Measurements from ENCODE around the gene ADARB1. TPM values are rescaled to one million over a fixed set of nuclear protein-coding genes. Genes with fewer than 3 reads are reported as not detected.

The ADARB1 gene
- total and polyA plus RNA-seq, 2 donors (not counting 1 experiment from before 2014, with no cell fraction given), result 17.1 to 33.3 TPM

GRCh38 chr21:45094412-45094811 lies 20.0 kb downstream of the ADARB1 start:
- Histone ChIP-seq H4K20me1 (ENCODE audit: control insufficient read depth, insufficient read depth, low read length, poor library complexity, severe bottlenecking) (peaks cover 45% of the 10 kb centered on the region), H2AFZ (ENCODE audit: insufficient read depth, low read depth, low read length, poor library complexity, severe bottlenecking) (no peak overlapping the region), H3K4me3 (ENCODE audit: control extremely low read depth in 1 of 5, extremely low read depth in 1 of 5, insufficient read depth in 1 of 5, low read depth in 2 of 5, low read length in 4 of 5) (no peak overlapping the region), H3K27ac (ENCODE audit: low read length in 2 of 2) (no peak overlapping the region), H3K79me2 (ENCODE audit: control insufficient read depth, insufficient read depth, low read length) (peaks cover 99% of the 10 kb centered on the region), H3K9ac (ENCODE audit: low read length) (no peak overlapping the region), H3K36me3 (replicated peaks in 1 of 2; ENCODE audit: control extremely low read depth in 1 of 2, control insufficient read depth in 1 of 2, extremely low read depth in 1 of 2, insufficient read depth in 2 of 2, low read length in 1 of 2) (no peaks in the 10 kb centered on the region), H3K9me3 (ENCODE audit: control extremely low read depth in 1 of 3, control insufficient read depth in 2 of 3, insufficient read depth in 1 of 3, low read length in 2 of 3) (no peaks in the 10 kb centered on the region), H3K27me3 (replicated peaks in 1 of 4; ENCODE audit: control extremely low read depth in 1 of 4, control insufficient read depth in 3 of 4, insufficient read depth in 4 of 4, low read length in 3 of 4) (no peaks in the 10 kb centered on the region), H3K4me1 (ENCODE audit: control insufficient read depth in 2 of 2, insufficient read depth in 2 of 2, low read length in 2 of 2) (peaks cover 77 to 83% of the 10 kb centered on the region in 2 donors), H3K4me2 (replicated peaks; ENCODE audit: low read depth, low read length, poor library complexity, severe bottlenecking) (peak overlapping the region; percentile 41)
- H3K4me3 Mint-ChIP-seq, result peak overlapping the region; percentile 10
- no peak overlapping the region for H3K27ac Mint-ChIP-seq
- no peak for DNase-seq
- TF ChIP-seq EZH2 (IDR thresholded peaks at IDR 0.05; ENCODE audit: borderline replicate concordance, insufficient read depth, low read depth, low read length, poor library complexity, severe bottlenecking), result no peak
- no peak for TF ChIP-seq CTCF (IDR thresholded peaks at IDR 0.05)
- 62% methylated on average over 6 of the region's 7 CpGs for WGBS (ENCODE audit: insufficient coverage)
- no peaks in the 10 kb centered on the region for H3K9me3 Mint-ChIP-seq (ENCODE audit: insufficient read depth)
- ChIA-PET POLR2A (no interaction called here), CTCF (interaction anchor here (0.7 kb wide), 1 partner anchor 1157 kb away, joined by 3 read pairs; no protein-coding TSS in a partner anchor)
- H3K27me3 Mint-ChIP-seq, result no peaks in the 10 kb centered on the region
- ATAC-seq (ENCODE audit: low read depth), result no peak
- peaks cover 86% of the 10 kb centered on the region for H3K4me1 Mint-ChIP-seq
- intact Hi-C loops (cut with micrococcal nuclease), result no loop called here

GRCh38 chr21:45095505-45095904 lies 21.1 kb downstream of the ADARB1 start:
- H3K4me2 ChIP-seq (replicated peaks; ENCODE audit: low read depth, low read length, poor library complexity, severe bottlenecking), result peak overlapping the region; percentile 51
- H3K4me1 Mint-ChIP-seq, result peaks cover 82% of the 10 kb centered on the region
- CTCF ChIA-PET, result interaction anchor here (0.8 to 8.6 kb wide), 2 partner anchors 33 to 43 kb away, joined by 3 to 235 read pairs; no protein-coding TSS in a partner anchor
- no peak overlapping the region for H3K9ac ChIP-seq (ENCODE audit: low read length)
- ATAC-seq (ENCODE audit: low read depth) (no peak), DNase-seq (no peak)
- H3K4me3 ChIP-seq (ENCODE audit: control extremely low read depth in 1 of 5, extremely low read depth in 1 of 5, insufficient read depth in 1 of 5, low read depth in 2 of 5, low read length in 4 of 5), result no peak overlapping the region
- intact Hi-C loops (cut with micrococcal nuclease), result no loop called here
- H4K20me1 ChIP-seq (ENCODE audit: control insufficient read depth, insufficient read depth, low read length, poor library complexity, severe bottlenecking), result peaks cover 45% of the 10 kb centered on the region
- H3K27me3 Mint-ChIP-seq, result no peaks in the 10 kb centered on the region
- H3K4me1 ChIP-seq (ENCODE audit: control insufficient read depth in 2 of 2, insufficient read depth in 2 of 2, low read length in 2 of 2), result peaks cover 80 to 83% of the 10 kb centered on the region in 2 donors
- WGBS (ENCODE audit: insufficient coverage), result 91% methylated on average over 11 of the region's 11 CpGs
- no peak overlapping the region for H3K4me3 Mint-ChIP-seq
- no peaks in the 10 kb centered on the region for H3K36me3 ChIP-seq (replicated peaks in 1 of 2; ENCODE audit: control extremely low read depth in 1 of 2, control insufficient read depth in 1 of 2, extremely low read depth in 1 of 2, insufficient read depth in 2 of 2, low read length in 1 of 2)
- H3K27me3 ChIP-seq (replicated peaks in 1 of 4; ENCODE audit: control extremely low read depth in 1 of 4, control insufficient read depth in 3 of 4, insufficient read depth in 4 of 4, low read length in 3 of 4), result no peaks in the 10 kb centered on the region
- peaks cover 99% of the 10 kb centered on the region for H3K79me2 ChIP-seq (ENCODE audit: control insufficient read depth, insufficient read depth, low read length)
- no peaks in the 10 kb centered on the region for H3K9me3 Mint-ChIP-seq (ENCODE audit: insufficient read depth)
- no peak overlapping the region for H3K27ac ChIP-seq (ENCODE audit: low read length in 2 of 2)
- no peak overlapping the region for H3K27ac Mint-ChIP-seq
- no peak overlapping the region for H2AFZ ChIP-seq (ENCODE audit: insufficient read depth, low read depth, low read length, poor library complexity, severe bottlenecking)
- POLR2A ChIA-PET, result no interaction called here
- no peak for TF ChIP-seq CTCF (IDR thresholded peaks at IDR 0.05)
- no peak for TF ChIP-seq EZH2 (IDR thresholded peaks at IDR 0.05; ENCODE audit: borderline replicate concordance, insufficient read depth, low read depth, low read length, poor library complexity, severe bottlenecking)
- H3K9me3 ChIP-seq (ENCODE audit: control extremely low read depth in 1 of 3, control insufficient read depth in 2 of 3, insufficient read depth in 1 of 3, low read length in 2 of 3), result no peaks in the 10 kb centered on the region

All from B cell (primary cell).